ENCODE results near the gene KANSL1. TPM values are rescaled to one million over a fixed set of nuclear protein-coding genes. Genes with fewer than 3 reads are reported as not detected.

The KANSL1 gene
- total RNA-seq, 1 donor: 63.2 TPM

DNA sequence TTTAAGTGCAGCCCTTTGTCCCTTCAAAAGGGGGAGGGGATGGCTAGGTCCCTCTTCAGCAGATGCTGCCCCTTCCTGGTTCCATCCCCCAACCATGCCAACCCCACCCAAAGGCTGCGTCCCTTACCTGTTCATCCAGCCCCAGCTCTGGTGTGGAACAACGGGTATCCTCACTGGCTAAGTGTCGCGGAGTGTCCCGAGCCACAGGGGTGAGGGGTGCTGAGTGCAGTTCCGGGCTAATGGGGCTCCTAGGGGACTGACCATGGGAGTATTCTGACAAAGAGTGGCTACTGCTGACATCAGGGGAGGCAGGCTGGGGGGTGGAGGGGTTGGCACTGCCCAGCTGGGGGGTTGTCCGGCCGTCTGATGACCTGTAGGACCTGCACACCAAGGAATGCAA lies 161.3 kb downstream of the KANSL1 start:
- no peak for DNase-seq (ENCODE audit: low read depth)
- TF ChIP-seq, protein P1, sequence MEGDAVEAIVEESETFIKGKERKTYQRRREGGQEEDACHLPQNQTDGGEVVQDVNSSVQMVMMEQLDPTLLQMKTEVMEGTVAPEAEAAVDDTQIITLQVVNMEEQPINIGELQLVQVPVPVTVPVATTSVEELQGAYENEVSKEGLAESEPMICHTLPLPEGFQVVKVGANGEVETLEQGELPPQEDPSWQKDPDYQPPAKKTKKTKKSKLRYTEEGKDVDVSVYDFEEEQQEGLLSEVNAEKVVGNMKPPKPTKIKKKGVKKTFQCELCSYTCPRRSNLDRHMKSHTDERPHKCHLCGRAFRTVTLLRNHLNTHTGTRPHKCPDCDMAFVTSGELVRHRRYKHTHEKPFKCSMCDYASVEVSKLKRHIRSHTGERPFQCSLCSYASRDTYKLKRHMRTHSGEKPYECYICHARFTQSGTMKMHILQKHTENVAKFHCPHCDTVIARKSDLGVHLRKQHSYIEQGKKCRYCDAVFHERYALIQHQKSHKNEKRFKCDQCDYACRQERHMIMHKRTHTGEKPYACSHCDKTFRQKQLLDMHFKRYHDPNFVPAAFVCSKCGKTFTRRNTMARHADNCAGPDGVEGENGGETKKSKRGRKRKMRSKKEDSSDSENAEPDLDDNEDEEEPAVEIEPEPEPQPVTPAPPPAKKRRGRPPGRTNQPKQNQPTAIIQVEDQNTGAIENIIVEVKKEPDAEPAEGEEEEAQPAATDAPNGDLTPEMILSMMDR (IDR thresholded peaks at IDR 0.05; ENCODE audit: insufficient read depth, low read length): no peak
- H3K4me3 ChIP-seq (ENCODE audit: low read depth, low read length): no peak overlapping the region

DNA sequence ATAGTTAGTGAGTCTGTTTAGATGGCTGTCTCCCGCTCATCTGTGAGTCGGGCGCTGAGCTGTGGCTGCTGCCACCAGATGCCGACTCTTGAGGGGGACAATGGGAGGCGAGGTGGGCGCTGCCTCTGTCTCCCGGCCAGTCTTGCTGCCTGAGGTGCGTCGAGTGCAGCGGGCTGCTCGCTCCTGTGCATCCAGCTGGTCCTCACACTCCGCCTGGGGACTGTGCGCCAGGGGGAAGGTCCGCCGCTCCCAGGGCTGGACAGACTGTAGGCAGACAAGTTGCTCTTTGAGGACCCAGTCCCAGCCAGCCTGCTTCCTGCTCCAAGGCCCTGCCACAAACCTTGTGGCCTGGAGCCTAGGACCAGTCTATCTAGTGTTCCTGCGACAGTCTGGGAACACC lies 161.8 kb downstream of the KANSL1 start:
- TF ChIP-seq, protein P1 (IDR thresholded peaks at IDR 0.05; ENCODE audit: insufficient read depth, low read length): no peak
- H3K4me3 ChIP-seq (ENCODE audit: low read depth, low read length): no peak overlapping the region
- no peak for DNase-seq (ENCODE audit: low read depth)

- H3K4me3 ChIP-seq (ENCODE audit: low read depth, low read length): no peak overlapping the region
- TF ChIP-seq, protein P1 (IDR thresholded peaks at IDR 0.05; ENCODE audit: insufficient read depth, low read length): no peak
- DNase-seq (ENCODE audit: low read depth): no peak
These were observed 162.5 kb downstream of the KANSL1 start for GRCh38 chr17:46030752-46031151.

DNA sequence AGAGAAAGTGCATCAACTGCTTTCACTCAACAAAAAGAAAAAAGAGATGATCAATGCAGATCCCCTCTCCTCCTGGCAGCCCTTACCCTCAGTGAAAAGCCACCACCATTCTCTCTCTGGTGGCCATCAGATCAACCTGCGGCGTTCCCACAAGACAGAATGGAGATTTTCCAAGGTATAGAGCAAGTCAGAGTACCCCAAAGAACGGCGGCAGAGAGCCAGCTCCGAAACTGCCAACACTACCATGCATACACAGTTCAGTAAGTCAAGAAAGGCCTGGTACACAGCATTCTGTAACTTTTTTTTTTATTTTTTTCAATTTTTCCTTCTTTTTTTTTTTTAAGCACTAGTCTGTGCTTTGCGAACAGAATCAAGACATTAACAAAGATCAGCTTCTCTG lies 163.6 kb downstream of the KANSL1 start:
- no peak for DNase-seq (ENCODE audit: low read depth)
- TF ChIP-seq, protein P1 (IDR thresholded peaks at IDR 0.05; ENCODE audit: insufficient read depth, low read length): no peak
- no peak overlapping the region for H3K4me3 ChIP-seq (ENCODE audit: low read depth, low read length)

- TF ChIP-seq, protein P1 (IDR thresholded peaks at IDR 0.05; ENCODE audit: insufficient read depth, low read length): no peak
- H3K4me3 ChIP-seq (ENCODE audit: low read depth, low read length): no peak overlapping the region
- no peak for DNase-seq (ENCODE audit: low read depth)
These were observed 164.2 kb downstream of the KANSL1 start for GRCh38 chr17:46028981-46029565.

GRCh38 chr17:46028374-46028773 lies 164.9 kb downstream of the KANSL1 start:
- H3K4me3 ChIP-seq (ENCODE audit: low read depth, low read length): no peak overlapping the region
- TF ChIP-seq, protein P1 (IDR thresholded peaks at IDR 0.05; ENCODE audit: insufficient read depth, low read length): no peak
- no peak for DNase-seq (ENCODE audit: low read depth)

- no peak for DNase-seq (ENCODE audit: low read depth)
- TF ChIP-seq, protein P1 (IDR thresholded peaks at IDR 0.05; ENCODE audit: insufficient read depth, low read length): no peak
- no peak overlapping the region for H3K4me3 ChIP-seq (ENCODE audit: low read depth, low read length)
These were observed 165.3 kb downstream of the KANSL1 start for GRCh38 chr17:46027976-46028325.

All from fibroblast of the aortic adventitia (primary cell).